HG03095 (cell line): ENCODE measurements around the gene NEK6.

Source experiments
- ATAC-seq: cut with Tn5 transposase; IDR thresholded peaks from one replicate; pipeline ENCODE4 v1.9.1; 2021; ENCODE audit warnings: moderate library complexity; ENCODE audit not compliant: unreplicated experiment

The NEK6 gene

GRCh38 chr9:124293718-124294506 lies 36.2 kb downstream of the NEK6 start:
- no peak for ATAC-seq

- no peak for ATAC-seq
Measured at GRCh38 chr9:124295159-124295794, 37.5 kb downstream of the NEK6 start.

DNA sequence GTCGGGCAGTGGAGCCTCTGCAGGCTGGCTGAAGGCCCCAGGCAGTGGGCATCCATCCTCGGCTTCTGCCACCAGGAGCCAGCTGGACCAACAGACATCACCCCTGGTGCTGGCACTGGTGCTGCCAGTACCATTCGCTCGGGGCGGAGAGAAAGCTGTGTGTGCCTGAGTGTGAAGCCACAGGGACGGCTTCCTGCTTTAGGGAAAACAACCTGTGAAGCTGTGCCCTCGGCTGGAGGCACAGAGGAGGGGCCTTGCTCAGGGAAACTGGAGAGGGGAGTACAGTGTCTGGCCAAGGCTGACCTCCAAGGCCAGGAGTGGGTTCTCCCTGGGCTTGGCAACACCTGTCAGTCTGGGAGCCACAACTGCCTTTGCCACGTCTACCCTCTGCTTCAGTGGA lies 38.3 kb downstream of the NEK6 start:
- ATAC-seq = no peak

DNA sequence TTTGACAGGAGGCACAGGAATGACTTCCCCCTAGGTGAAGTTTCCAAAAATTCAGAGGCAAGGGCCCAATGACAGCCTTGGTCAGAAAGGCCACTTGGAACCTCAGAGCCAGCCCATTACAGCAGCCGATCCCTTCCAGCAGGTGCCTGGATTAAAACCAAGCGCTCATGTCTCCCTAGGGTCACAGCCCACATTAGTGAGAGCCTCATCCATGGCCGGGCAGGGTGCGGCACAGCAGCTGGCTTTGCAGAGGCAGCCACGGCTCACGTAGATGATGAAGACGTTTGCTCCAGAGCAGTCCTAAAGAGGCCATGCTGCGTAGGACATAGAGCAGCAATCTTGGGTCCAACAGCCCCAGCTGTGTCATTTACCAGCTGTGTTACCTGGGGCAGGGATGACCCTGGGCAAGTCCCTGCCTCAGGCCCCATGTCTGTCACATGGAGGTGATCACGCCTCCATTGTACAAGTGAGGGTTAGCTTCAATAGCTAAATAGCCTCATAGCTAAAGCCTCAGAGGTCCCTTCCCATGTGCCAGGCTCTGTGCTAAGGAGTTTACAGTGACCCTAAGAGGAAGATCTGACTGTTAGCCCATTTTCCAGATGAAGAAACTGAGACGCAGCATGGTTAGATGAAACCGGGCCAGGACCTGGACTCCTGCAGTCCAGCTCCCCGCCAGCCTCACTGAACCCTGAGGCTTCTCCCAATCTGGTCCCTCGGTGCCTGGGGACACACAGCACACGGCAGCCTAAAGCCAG lies 39.2 kb downstream of the NEK6 start:
- ATAC-seq = no peak

- ATAC-seq = no peak
Measured at GRCh38 chr9:124297551-124297901, 39.8 kb downstream of the NEK6 start.

GRCh38 chr9:124297915-124298645 lies 40.3 kb downstream of the NEK6 start:
- ATAC-seq = no peak

- ATAC-seq = no peak
Measured at GRCh38 chr9:124298646-124299235, 41.0 kb downstream of the NEK6 start.

DNA sequence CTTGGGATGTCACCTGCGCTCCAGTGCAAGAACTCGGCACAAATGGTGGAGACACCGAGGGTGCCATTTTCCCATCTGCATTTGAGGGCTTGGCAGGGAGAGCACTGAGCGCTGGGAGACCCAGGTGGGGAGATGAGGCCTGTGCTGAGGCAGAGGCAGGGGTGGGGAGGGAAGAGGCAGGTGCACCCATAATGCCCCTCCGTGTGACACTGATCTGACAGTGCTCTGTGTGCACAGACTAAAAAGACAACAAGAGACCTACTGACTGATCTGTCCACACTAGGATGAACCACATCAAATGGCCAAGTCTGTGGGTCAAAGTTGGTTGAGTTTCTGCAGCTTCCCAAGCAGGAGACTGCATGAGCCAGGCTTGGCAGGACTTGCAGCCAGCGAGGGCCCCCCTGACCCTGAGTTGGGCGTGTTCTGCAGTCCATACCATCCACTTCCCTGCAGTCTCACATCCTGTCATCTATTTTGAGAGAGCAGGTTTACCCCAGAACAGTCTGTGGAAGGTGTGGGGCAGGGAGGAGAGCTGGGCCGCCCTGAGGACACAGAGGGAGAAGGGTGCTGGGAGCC lies 41.9 kb downstream of the NEK6 start:
- no peak for ATAC-seq

DNA sequence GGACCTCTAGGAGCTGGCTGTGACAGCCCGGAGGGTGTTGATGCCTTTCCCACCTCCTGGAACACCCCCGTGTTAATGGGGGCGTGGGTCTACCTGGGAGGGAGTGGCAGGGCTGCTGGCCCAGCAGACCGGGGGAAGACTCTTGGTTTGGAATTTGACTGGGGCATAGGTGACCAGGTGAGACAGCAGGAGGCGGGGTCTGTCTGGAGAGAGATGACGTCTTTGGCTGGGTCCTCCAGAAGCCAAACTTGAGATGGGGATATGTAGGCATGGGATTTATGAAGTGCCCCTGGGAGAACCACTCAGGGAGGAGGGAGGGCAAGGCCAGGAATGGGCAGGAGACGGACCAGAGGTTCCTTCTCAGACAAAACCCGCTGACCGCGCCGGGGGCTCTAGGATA lies 42.6 kb downstream of the NEK6 start:
- no peak for ATAC-seq

- no peak for ATAC-seq
Measured at GRCh38 chr9:124302921-124303320, 45.2 kb downstream of the NEK6 start.

- ATAC-seq = no peak
Measured at GRCh38 chr9:124303762-124304161, 46.0 kb downstream of the NEK6 start.

GRCh38 chr9:124304285-124304684 lies 46.5 kb downstream of the NEK6 start:
- ATAC-seq = no peak

DNA sequence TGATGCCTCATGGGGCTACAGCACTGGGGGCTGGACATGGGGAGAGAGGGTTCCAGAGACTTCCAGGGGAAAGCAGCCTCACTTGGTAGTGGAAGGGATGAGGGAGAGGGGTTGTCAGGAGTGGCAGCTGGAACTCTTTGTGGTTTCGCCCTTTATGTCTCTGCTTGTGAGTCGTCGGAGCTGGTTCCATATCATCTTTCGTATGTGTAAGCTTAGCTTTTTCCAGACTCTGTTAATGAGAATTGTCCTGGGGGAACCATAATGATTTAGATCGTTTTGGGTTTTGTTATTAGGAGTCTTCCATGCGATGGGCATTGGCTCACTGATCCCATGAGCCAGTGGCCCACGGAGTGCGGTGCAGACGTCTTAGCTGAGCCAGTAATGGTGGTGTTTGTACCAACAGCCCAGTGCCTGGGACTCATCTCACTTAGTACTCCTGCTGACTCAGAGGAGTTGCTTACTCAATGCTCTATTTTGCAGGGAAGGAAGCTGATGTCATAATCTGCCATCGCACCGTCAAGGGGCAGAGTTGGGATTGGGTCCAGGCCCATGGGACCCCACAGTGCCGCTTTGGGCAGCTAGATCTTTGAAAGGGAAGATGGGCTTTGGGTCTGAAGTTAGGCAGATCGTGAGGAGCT lies 48.5 kb downstream of the NEK6 start:
- no peak for ATAC-seq

GRCh38 chr9:124307379-124308030 lies 49.8 kb downstream of the NEK6 start:
- no peak for ATAC-seq

- ATAC-seq = no peak
Measured at GRCh38 chr9:124308606-124309491, 51.1 kb downstream of the NEK6 start.

DNA sequence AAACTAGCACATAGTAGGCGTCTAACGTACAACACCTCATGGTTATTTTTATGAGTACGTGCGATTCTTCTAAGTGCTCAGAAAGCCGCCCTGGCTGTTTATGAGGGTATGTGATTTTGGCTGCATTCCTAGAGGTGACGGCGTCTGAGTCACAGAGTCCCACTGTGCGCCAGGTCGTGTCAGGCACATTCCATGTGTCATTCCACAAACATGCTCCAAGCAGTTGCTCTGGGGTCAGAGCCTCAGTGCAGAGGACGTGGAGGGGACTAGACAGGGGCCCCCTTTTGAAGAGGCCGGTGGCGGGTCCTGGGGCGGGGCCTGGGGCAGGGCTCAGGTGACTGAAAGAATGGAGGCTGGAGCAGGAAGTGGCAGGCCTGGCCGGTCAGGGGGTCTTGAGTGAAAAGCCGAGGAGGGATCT lies 51.9 kb downstream of the NEK6 start:
- no peak for ATAC-seq

GRCh38 chr9:124311283-124311682 lies 53.5 kb downstream of the NEK6 start:
- no peak for ATAC-seq
